ENCODE measurements around the gene IFI27L1. TPM values are rescaled to one million over a fixed set of nuclear protein-coding genes. Genes with fewer than 3 reads are reported as not detected.
"Not testable (repeated sequence)": the region's sequence is repeated elsewhere in the genome, so short reads cannot be mapped to it uniquely, and the experiment has no call there.

The IFI27L1 gene
- total RNA-seq, 1 donor from 2014 or later = 27.7 TPM

DNA sequence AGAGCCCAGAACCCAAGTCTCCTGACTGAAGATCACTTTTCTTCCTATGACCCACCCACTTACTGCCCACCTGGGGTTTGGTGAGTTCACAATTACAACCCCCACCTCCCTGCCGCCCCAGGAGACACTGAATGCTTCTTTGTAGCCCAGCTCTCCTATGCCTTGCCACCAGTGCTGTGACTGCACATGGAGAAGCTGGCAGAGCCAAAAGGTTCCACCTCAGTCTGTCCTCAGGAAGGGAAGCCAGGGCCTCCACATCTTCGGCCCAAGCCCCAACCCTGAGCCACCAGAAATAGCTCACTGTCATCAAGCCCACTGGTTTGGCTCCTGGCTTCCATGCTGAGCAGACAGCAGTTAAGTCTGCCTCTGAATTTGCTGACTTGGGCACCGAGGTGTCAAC, 29.3 kb upstream of the IFI27L1 start:
- no peaks in the 10 kb centered on the region for H3K27me3 Mint-ChIP-seq (ENCODE audit: low read depth)
- peak overlapping the region; percentile 10 for H3K27ac Mint-ChIP-seq
- intact Hi-C loops (cut with micrococcal nuclease) = no loop called here
- H3K4me3 Mint-ChIP-seq (ENCODE audit: low read depth) = no peak overlapping the region
- H3K9me3 Mint-ChIP-seq = no peaks in the 10 kb centered on the region
- peaks cover 36% of the 10 kb centered on the region for H3K4me1 Mint-ChIP-seq (ENCODE audit: low read depth)
- no peak for DNase-seq (ENCODE audit: low spot score)
- peaks cover 86% of the 10 kb centered on the region for H3K36me3 Mint-ChIP-seq (ENCODE audit: low read depth)

DNA sequence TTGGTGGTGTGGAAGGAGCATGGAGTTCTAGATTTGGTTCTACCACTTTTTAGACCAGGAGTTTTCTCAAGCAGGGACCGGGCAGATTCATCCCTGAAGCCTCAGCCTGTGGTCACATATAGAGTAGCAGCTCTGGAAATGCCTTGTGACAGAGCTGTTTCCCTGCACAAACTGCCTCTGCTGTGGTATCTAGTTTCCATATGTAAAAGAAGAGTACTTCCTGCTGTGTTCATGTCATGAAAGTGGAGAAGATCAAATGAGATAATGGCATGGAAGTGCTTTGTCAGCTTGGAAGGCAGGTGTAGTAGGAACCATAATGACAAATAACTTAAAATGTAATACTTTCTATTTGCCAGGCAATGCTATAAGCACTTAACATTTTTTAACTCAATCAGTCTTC, 28.9 kb upstream of the IFI27L1 start:
- Mint-ChIP-seq H3K27ac (peak overlapping the region; percentile 10), H3K36me3 (ENCODE audit: low read depth) (peaks cover 88% of the 10 kb centered on the region), H3K4me3 (ENCODE audit: low read depth) (no peak overlapping the region), H3K27me3 (ENCODE audit: low read depth) (no peaks in the 10 kb centered on the region), H3K9me3 (no peaks in the 10 kb centered on the region), H3K4me1 (ENCODE audit: low read depth) (peaks cover 40% of the 10 kb centered on the region)
- intact Hi-C loops (cut with micrococcal nuclease) = no loop called here
- DNase-seq (ENCODE audit: low spot score) = no peak

DNA sequence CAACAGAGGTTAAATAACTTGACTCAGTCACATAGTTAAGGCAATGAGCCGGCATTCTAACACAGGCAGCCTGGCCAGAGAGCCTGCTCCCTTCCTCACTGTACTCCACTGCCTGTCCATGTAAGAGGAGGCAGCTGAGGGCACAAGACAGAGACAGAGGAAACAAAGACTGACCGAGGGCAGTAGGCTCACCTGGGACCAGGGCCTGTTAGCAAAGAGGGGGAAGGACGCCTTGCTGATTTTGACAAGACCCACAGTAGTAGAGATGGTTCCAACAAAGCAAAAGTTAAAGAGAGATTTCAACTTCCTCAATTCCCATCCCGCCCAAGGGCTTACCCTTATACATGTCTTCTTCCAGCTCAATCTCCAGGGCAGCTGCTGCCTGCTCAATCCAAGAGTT, 28.4 kb upstream of the IFI27L1 start:
- Mint-ChIP-seq H3K9me3 (no peaks in the 10 kb centered on the region), H3K4me3 (ENCODE audit: low read depth) (no peak overlapping the region), H3K27me3 (ENCODE audit: low read depth) (no peaks in the 10 kb centered on the region), H3K36me3 (ENCODE audit: low read depth) (peaks cover 89% of the 10 kb centered on the region), H3K4me1 (ENCODE audit: low read depth) (peaks cover 44% of the 10 kb centered on the region), H3K27ac (peak overlapping the region; percentile 10)
- DNase-seq (ENCODE audit: low spot score) = no peak
- intact Hi-C loops (cut with micrococcal nuclease) = no loop called here

DNA sequence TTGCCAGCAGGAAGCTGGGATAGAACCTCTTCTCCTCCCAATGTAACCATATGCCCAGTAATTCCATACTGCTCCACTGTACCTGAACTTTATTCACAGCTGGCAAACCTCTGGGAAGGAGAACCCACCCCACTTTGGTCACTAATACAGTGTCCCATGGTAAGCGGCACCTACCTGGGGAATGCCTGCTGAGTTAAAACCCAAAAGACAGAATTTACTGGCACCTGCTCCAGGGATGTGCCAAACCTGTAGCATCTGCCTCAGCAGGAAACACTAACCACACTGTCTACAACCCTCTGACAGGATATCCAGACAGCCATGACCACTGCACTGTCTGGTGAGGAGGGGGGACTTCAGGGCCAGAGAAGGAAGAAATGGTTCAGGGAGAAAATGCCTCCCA, 26.7 kb upstream of the IFI27L1 start:
- Mint-ChIP-seq H3K4me1 (ENCODE audit: low read depth) (peaks cover 53% of the 10 kb centered on the region), H3K27ac (no peak overlapping the region), H3K9me3 (no peaks in the 10 kb centered on the region), H3K36me3 (ENCODE audit: low read depth) (peaks cover 90% of the 10 kb centered on the region), H3K4me3 (ENCODE audit: low read depth) (no peak overlapping the region), H3K27me3 (ENCODE audit: low read depth) (no peaks in the 10 kb centered on the region)
- DNase-seq (ENCODE audit: low spot score) = no peak
- intact Hi-C loops (cut with micrococcal nuclease) = no loop called here

DNA sequence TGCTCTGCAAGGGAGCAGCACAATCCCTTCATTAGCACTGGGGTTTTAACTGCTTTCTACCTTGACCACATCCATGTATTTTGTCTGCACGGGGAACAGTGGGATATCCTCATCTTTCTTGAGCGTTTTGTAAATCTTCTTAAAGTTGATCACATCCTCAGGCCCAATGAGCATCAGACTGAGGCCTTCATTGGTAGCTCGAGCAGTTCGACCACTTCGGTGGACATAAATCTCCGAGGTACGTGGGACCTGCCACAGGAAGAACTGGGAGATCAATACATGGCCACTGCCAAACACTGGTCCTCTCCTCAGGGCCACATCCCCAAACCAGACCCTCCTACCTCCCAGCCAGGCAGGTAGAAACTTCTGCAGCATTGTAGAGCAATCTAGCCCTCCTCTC, 26.2 kb upstream of the IFI27L1 start:
- Mint-ChIP-seq H3K4me1 (ENCODE audit: low read depth) (peaks cover 53% of the 10 kb centered on the region), H3K27ac (no peak overlapping the region), H3K9me3 (no peaks in the 10 kb centered on the region), H3K36me3 (ENCODE audit: low read depth) (peaks cover 91% of the 10 kb centered on the region), H3K4me3 (ENCODE audit: low read depth) (no peak overlapping the region), H3K27me3 (ENCODE audit: low read depth) (no peaks in the 10 kb centered on the region)
- DNase-seq (ENCODE audit: low spot score) = no peak
- intact Hi-C loops (cut with micrococcal nuclease) = no loop called here

DNA sequence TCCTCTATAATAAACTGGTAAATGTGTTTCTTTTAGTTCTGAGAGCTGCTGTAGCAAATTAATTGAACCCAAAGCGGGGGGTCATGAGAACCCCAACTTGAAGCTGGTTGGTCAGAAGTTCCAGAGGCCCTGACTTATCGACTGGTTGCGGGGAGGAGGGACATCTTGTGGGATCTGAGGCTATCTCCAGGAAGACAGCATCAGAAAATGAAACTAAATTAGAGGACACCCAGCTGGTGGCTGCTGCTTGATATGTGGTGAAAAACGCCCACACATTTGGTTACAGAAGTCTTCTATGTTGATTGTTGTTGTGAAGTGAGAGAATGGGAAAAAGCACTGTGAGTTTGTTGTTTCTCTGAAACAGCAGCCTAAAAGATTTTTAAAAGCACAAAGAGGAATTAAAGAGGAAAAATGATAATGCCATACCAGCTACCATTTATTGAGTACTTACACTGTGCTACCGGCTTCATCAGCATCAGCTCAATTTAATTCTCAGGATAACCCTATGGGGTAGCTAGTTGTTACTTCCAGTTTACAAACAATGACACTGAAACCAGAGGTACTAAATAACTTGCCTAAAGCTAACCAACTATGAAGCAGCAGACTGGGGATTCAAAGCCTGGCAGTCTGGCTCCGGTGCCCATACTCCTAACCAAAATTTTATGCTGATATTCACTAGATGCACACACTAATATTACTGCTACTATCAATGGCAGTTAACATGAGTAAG, 24.4 kb upstream of the IFI27L1 start:
- Mint-ChIP-seq H3K9me3 (no peaks in the 10 kb centered on the region), H3K4me1 (ENCODE audit: low read depth) (peaks cover 53% of the 10 kb centered on the region), H3K27me3 (ENCODE audit: low read depth) (no peaks in the 10 kb centered on the region), H3K27ac (peak overlapping the region; percentile 24), H3K4me3 (ENCODE audit: low read depth) (no peak overlapping the region), H3K36me3 (ENCODE audit: low read depth) (peaks cover 90% of the 10 kb centered on the region)
- peak; percentile 41 for DNase-seq (ENCODE audit: low spot score)
- intact Hi-C loops (cut with micrococcal nuclease) = loop anchor here (2.0 kb wide), 1 partner anchor 24 kb away; the partner anchor contains the start of genes DDX24 and IFI27L1

DNA sequence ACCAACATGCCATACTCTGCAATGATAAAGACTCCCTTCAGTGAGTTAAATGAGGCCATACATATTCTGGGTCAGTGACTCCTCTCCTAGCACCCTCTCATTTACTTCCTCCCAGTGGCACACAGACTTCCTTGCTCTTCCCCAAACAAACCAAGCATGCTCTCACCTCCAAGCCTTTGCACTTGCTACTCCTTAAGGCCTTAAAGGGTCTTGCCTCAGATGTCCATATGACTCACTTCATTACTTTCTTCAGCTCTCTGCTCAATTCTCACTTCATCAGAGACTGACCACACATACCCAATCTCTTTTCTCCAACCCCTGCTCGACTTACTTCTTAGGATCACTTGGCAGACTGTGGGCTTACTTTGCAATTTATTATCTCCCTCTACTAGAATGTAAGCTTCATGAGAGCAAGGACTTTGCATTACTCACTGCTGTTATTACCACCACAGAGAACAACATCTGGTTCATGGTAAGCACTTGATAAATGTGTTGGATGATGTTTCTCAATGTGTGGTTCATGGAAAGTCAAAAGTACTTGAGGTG, 22.9 kb upstream of the IFI27L1 start:
- Mint-ChIP-seq H3K4me3 (ENCODE audit: low read depth) (no peak overlapping the region), H3K36me3 (ENCODE audit: low read depth) (peaks cover 92% of the 10 kb centered on the region), H3K9me3 (no peaks in the 10 kb centered on the region), H3K27ac (peak overlapping the region; percentile 3), H3K4me1 (ENCODE audit: low read depth) (peaks cover 43% of the 10 kb centered on the region), H3K27me3 (ENCODE audit: low read depth) (no peaks in the 10 kb centered on the region)
- intact Hi-C loops (cut with micrococcal nuclease) = no loop called here
- DNase-seq (ENCODE audit: low spot score) = no peak

DNA sequence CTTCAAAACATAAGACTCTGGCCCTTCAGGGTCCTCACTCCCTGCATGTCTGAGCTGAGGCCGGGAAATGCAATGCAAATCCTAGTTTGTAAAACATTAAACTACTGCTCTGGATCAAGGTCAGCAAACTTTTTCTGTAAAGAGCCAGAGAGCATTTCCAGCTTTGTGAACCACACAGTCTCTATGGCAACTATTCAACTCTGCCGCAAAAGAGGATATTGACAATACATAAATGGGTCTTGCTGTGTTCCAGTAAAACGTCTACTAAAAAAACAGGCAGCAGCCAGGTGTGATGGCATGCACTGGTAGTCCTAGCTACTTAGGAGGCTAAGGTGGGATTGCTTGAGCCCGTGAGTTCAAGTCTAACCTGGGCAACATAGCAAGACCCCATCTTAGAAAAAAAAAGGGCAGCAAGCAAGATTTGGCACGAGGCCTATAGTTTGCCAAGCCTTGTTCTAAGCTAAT, 22.4 kb upstream of the IFI27L1 start:
- no peaks in the 10 kb centered on the region for H3K27me3 Mint-ChIP-seq (ENCODE audit: low read depth)
- no peak for DNase-seq (ENCODE audit: low spot score)
- peaks cover 45% of the 10 kb centered on the region for H3K4me1 Mint-ChIP-seq (ENCODE audit: low read depth)
- no peak overlapping the region for H3K4me3 Mint-ChIP-seq (ENCODE audit: low read depth)
- H3K36me3 Mint-ChIP-seq (ENCODE audit: low read depth) = peaks cover 91% of the 10 kb centered on the region
- no peaks in the 10 kb centered on the region for H3K9me3 Mint-ChIP-seq
- intact Hi-C loops (cut with micrococcal nuclease) = no loop called here
- no peak overlapping the region for H3K27ac Mint-ChIP-seq

DNA sequence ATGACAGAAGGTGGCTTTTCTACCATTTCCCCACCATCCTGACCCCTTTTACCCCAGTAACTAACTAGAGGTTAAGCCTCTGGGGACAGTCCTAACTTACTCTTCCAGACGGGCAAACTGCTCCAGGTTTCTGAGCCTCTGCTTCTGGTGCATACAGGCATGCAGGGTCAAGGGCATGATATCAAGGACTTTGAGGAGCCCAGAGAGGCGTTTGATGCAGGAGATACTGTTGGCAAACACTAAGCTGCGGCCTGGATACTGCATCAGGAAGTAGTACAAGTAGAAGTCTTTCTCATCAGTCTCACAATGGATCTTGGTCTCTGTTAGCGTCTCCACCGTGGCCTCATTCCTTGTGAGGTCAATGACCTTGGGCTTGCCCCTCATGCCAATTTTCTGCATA, 21.1 kb upstream of the IFI27L1 start:
- Mint-ChIP-seq H3K9me3 (no peaks in the 10 kb centered on the region), H3K27me3 (ENCODE audit: low read depth) (no peaks in the 10 kb centered on the region), H3K4me3 (ENCODE audit: low read depth) (no peak overlapping the region), H3K36me3 (ENCODE audit: low read depth) (peaks cover 82% of the 10 kb centered on the region), H3K4me1 (ENCODE audit: low read depth) (peaks cover 42% of the 10 kb centered on the region), H3K27ac (no peak overlapping the region)
- intact Hi-C loops (cut with micrococcal nuclease) = no loop called here
- DNase-seq (ENCODE audit: low spot score) = no peak

DNA sequence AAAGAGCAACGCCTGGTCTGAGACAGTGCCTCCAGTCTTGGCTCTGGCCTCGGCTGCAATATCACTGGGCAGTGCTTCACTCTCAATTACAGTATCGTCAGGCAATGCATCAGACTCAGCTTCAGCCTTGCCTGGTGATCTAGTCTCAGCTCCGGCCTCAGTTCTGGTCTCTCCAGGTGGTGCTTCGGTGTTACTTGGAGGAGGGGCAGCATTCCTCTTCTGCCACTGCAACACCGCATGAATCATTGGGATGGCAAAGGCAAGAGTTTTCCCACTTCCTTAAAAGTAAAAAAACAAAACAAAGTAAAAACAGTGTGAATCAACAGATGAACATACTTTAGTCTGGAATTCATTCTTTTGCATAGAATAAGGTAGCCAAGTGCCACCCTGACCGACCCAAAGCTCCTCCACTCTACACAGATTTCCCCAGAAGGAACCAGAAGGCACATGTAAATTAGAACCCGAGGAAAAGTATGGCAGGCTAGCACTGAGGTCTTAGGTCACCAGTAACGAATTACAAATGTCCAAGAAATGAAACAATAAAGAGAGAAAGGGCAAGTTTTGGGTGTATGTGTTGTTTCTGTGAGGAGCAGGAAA, 18.7 kb upstream of the IFI27L1 start:
- no peak overlapping the region for H3K4me3 Mint-ChIP-seq (ENCODE audit: low read depth)
- intact Hi-C loops (cut with micrococcal nuclease) = no loop called here
- DNase-seq (ENCODE audit: low spot score) = no peak
- no peak overlapping the region for H3K27ac Mint-ChIP-seq
- H3K9me3 Mint-ChIP-seq = peaks cover 9% of the 10 kb centered on the region
- peaks cover 39% of the 10 kb centered on the region for H3K4me1 Mint-ChIP-seq (ENCODE audit: low read depth)
- H3K27me3 Mint-ChIP-seq (ENCODE audit: low read depth) = no peaks in the 10 kb centered on the region
- peaks cover 78% of the 10 kb centered on the region for H3K36me3 Mint-ChIP-seq (ENCODE audit: low read depth)

DNA sequence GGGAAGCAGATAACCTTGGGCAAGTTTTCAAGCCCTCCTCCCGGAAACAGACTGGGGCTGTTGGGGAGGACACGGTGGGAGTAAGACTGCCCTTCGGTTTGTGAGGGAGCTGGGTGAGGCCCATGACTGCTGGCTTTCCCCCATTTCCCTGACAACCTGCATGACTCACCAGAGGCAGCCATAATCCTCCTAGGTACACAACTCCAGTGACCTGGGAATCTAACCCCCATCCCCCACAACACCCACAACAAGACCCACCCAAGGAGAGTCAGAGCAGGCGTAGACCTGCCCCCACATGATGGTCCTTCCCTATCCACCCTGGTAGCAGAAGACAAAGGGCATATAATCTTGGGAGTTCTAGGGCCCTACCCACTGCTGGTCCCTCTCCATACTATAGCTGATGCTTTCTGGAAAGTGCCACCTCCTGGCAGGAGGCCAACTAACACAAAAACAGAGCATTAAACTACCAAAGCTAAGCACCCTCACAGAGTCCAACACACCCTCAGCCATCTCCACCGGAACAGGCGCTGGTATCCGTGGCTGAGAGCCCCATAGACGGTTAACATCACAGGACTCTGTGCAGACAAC, 14.9 kb upstream of the IFI27L1 start:
- H3K4me1 Mint-ChIP-seq (ENCODE audit: low read depth) = peaks cover 42% of the 10 kb centered on the region
- intact Hi-C loops (cut with micrococcal nuclease) = no loop called here
- H3K9me3 Mint-ChIP-seq = peaks cover 47% of the 10 kb centered on the region
- H3K4me3 Mint-ChIP-seq (ENCODE audit: low read depth) = no peak overlapping the region
- no peak overlapping the region for H3K27ac Mint-ChIP-seq
- no peak for DNase-seq (ENCODE audit: low spot score)
- H3K36me3 Mint-ChIP-seq (ENCODE audit: low read depth) = peaks cover 80% of the 10 kb centered on the region
- no peaks in the 10 kb centered on the region for H3K27me3 Mint-ChIP-seq (ENCODE audit: low read depth)

DNA sequence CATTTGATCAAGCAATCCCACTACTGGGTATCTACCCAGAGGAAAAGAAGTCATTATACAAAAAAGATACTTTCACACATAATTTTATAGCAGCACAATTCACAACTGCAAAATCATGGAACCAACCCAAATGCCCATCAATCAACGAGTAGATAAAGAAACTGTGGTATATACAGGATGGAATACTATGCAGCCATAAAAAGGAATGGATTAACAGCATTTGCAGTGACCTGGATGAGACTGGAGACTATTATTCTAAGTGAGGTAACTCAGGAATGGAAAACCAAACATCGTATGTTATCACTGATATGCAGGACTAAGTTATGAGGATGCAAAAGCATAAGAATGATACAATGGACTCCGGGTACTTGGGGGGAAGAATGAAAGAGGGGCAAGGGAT, 9.0 kb upstream of the IFI27L1 start:
- Mint-ChIP-seq H3K36me3 (ENCODE audit: low read depth) (peaks cover 95% of the 10 kb centered on the region), H3K4me1 (ENCODE audit: low read depth) (peaks cover 27% of the 10 kb centered on the region), H3K9me3 (peaks cover 73% of the 10 kb centered on the region)
- H3K27me3 Mint-ChIP-seq (ENCODE audit: low read depth); H3K27ac Mint-ChIP-seq; intact Hi-C loops (cut with micrococcal nuclease); H3K4me3 Mint-ChIP-seq (ENCODE audit: low read depth); DNase-seq (ENCODE audit: low spot score): not testable (repeated sequence)

DNA sequence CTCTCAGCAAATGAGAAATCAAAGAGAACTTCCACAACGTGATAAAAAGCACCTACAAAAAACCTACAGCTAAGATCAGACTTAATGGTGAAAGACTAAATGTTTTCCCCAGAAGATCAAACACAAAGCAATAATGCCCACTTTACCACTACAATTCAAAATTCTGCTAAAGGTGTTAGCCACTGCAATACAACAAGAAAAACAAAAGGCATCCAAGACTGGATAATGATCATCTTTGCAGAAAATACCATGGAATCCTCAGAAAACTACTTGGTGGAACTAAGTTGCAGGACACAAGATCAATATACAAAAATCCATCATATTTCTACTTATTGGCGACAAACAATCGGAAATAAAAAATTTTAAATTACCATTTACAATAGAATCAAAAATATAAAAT, 6.6 kb upstream of the IFI27L1 start:
- Mint-ChIP-seq H3K4me3 (ENCODE audit: low read depth) (no peak overlapping the region), H3K4me1 (ENCODE audit: low read depth) (peaks cover 32% of the 10 kb centered on the region), H3K27me3 (ENCODE audit: low read depth) (no peaks in the 10 kb centered on the region), H3K36me3 (ENCODE audit: low read depth) (peaks cover 94% of the 10 kb centered on the region), H3K9me3 (peaks cover 49% of the 10 kb centered on the region), H3K27ac (no peak overlapping the region)
- intact Hi-C loops (cut with micrococcal nuclease) = no loop called here
- no peak for DNase-seq (ENCODE audit: low spot score)
